Trophoblast cell (in vitro differentiated cells and primary cell): ENCODE measurements around the gene OVCA2.

Experiments
- DNase-seq, 2 donors: peaks; one replicate each; pipeline ENCODE4 v3.0.0-alpha.2; 2016
- H2AFZ ChIP-seq: 2 replicates; pipeline ENCODE4 v1.6.1; 2013; ENCODE audit warnings: low read length, moderate library complexity, mild to moderate bottlenecking; ENCODE audit not compliant: insufficient read depth, poor library complexity
- H2AK5ac ChIP-seq: 2 replicates; pipeline ENCODE4 v1.6.1; 2013; ENCODE audit warnings: mild to moderate bottlenecking, low read length
- H2BK120ac ChIP-seq: 2 replicates; pipeline ENCODE4 v1.6.1; 2013; ENCODE audit warnings: low read length, mild to moderate bottlenecking, moderate library complexity; ENCODE audit not compliant: insufficient read depth, poor library complexity
- H2BK12ac ChIP-seq: 2 replicates; pipeline ENCODE4 v1.6.1; 2013; ENCODE audit warnings: mild to moderate bottlenecking, low read length, moderate library complexity
- H2BK5ac ChIP-seq: 2 replicates; pipeline ENCODE4 v1.6.1; 2013; ENCODE audit warnings: low read length, low read depth, moderate library complexity, mild to moderate bottlenecking; ENCODE audit not compliant: poor library complexity
- H3K14ac ChIP-seq: 2 replicates; pipeline ENCODE4 v1.6.1; 2013; ENCODE audit warnings: mild to moderate bottlenecking, low read length
- H3K18ac ChIP-seq: 2 replicates; pipeline ENCODE4 v1.6.1; 2013; ENCODE audit warnings: mild to moderate bottlenecking, low read length
- H3K23ac ChIP-seq: 2 replicates; pipeline ENCODE4 v1.6.1; 2013; ENCODE audit warnings: low read length
- H3K27ac ChIP-seq: 2 replicates; pipeline ENCODE4 v1.5.1; 2013; ENCODE audit warnings: low read depth, mild to moderate bottlenecking, inconsistent platforms, low read length, moderate library complexity
- H3K27me3 ChIP-seq: 2 replicates; pipeline ENCODE4 v1.6.1; 2013; ENCODE audit warnings: inconsistent platforms, mild to moderate bottlenecking, low read length, moderate library complexity; ENCODE audit not compliant: insufficient read depth
- H3K36me3 ChIP-seq, 2 experiments: 1 replicate in 1 of 2; 2 replicates in 1 of 2; pipeline ENCODE4 v1.6.1; 2013; ENCODE audit warnings: low read length in 2 of 2, mild to moderate bottlenecking in 2 of 2, moderate library complexity in 1 of 2; ENCODE audit not compliant: insufficient read depth in 2 of 2, control insufficient read depth in 1 of 2
- H3K4ac ChIP-seq: 2 replicates; pipeline ENCODE4 v1.6.1; 2013; ENCODE audit warnings: low read depth, mild to moderate bottlenecking, low read length, moderate library complexity
- H3K4me1 ChIP-seq, 2 experiments: 1 replicate in 1 of 2; 2 replicates in 1 of 2; pipeline ENCODE4 v1.6.1; 2013; ENCODE audit warnings: low read length in 2 of 2, mild to moderate bottlenecking in 2 of 2, moderate library complexity in 1 of 2; ENCODE audit not compliant: insufficient read depth in 2 of 2, control insufficient read depth in 1 of 2
- H3K4me2 ChIP-seq: 2 replicates; pipeline ENCODE4 v1.6.1; 2013; ENCODE audit warnings: inconsistent platforms, mild to moderate bottlenecking, low read length, moderate library complexity
- H3K4me3 ChIP-seq: 2 replicates; pipeline ENCODE4 v1.5.1; 2013; ENCODE audit warnings: mild to moderate bottlenecking, low read depth, low read length, inconsistent platforms
- H3K79me1 ChIP-seq: one replicate; pipeline ENCODE4 v1.6.1; 2013; ENCODE audit warnings: low read length
- H3K79me2 ChIP-seq: 2 replicates; pipeline ENCODE4 v1.6.1; 2013; ENCODE audit warnings: low read length, mild to moderate bottlenecking; ENCODE audit not compliant: control insufficient read depth, insufficient read depth, poor library complexity
- H3K9ac ChIP-seq: 2 replicates; pipeline ENCODE4 v1.6.1; 2013; ENCODE audit warnings: mild to moderate bottlenecking, low read length
- H3K9me3 ChIP-seq: 2 replicates; pipeline ENCODE4 v1.6.1; 2013; ENCODE audit warnings: low read depth, mild to moderate bottlenecking, control low read depth, inconsistent platforms, low read length; ENCODE audit not compliant: insufficient read depth
- H4K12ac ChIP-seq: 2 replicates; pipeline ENCODE4 v1.6.1; 2013; ENCODE audit warnings: low read depth, mild to moderate bottlenecking, low read length, moderate library complexity
- H4K8ac ChIP-seq: 2 replicates; pipeline ENCODE4 v1.6.1; 2013; ENCODE audit warnings: low read depth, mild to moderate bottlenecking, low read length, moderate library complexity
- H4K91ac ChIP-seq: one replicate; pipeline ENCODE4 v1.6.1; 2013; ENCODE audit warnings: low read depth, mild to moderate bottlenecking, low read length, moderate library complexity
- WGBS: extraction: QIAGEN DNeasy Blood & Tissue Kit; methylation state at CpG from one replicate; pipeline ENCODE4 v1.1.7; 2013; ENCODE audit warnings: missing lambda C conversion rate; ENCODE audit not compliant: insufficient read length, insufficient coverage; ENCODE audit errors: extremely low coverage; 5-methylcytosine and 5-hydroxymethylcytosine counted together

Gene OVCA2

GRCh38 chr17:2034157-2034556, 7.7 kb upstream of the OVCA2 start:
- Histone ChIP-seq H3K9me3 (peaks cover 2% of the 10 kb centered on the region), H3K4me1 (peaks cover 3 to 8% of the 10 kb centered on the region in 2 experiments), H4K12ac (no peak overlapping the region), H2BK5ac (no peak overlapping the region), H3K4me3 (no peak overlapping the region), H2BK120ac (no peak overlapping the region), H3K9ac (no peak overlapping the region), H3K36me3 (peaks cover 7 to 12% of the 10 kb centered on the region in 2 experiments), H4K91ac (no peak overlapping the region), H3K23ac (no peak overlapping the region), H3K14ac (no peak overlapping the region), H2AFZ (no peak overlapping the region), H2AK5ac (no peak overlapping the region), H2BK12ac (no peak overlapping the region), H3K79me1 (peaks cover 4% of the 10 kb centered on the region), H3K18ac (no peak overlapping the region), H3K4me2 (no peak overlapping the region), H3K4ac (no peak overlapping the region), H3K27ac (no peak overlapping the region), H4K8ac (no peak overlapping the region), H3K27me3 (no peaks in the 10 kb centered on the region), H3K79me2 (peaks cover 3% of the 10 kb centered on the region)
- WGBS: no CpG with 5 or more reads among the region's 7 CpGs
- no peak for DNase-seq

- DNase-seq: no peak
- Histone ChIP-seq H3K79me1 (peaks cover 4% of the 10 kb centered on the region), H2AFZ (no peak overlapping the region), H3K4ac (no peak overlapping the region), H3K4me2 (no peak overlapping the region), H3K9me3 (no peaks in the 10 kb centered on the region), H4K91ac (no peak overlapping the region), H3K27ac (no peak overlapping the region), H2AK5ac (no peak overlapping the region), H3K27me3 (no peaks in the 10 kb centered on the region), H3K4me3 (no peak overlapping the region), H3K9ac (no peak overlapping the region), H3K4me1 (peaks cover 3 to 4% of the 10 kb centered on the region in 2 experiments), H2BK5ac (no peak overlapping the region), H3K79me2 (peaks cover 3% of the 10 kb centered on the region), H4K8ac (no peak overlapping the region), H4K12ac (no peak overlapping the region), H2BK12ac (no peak overlapping the region), H2BK120ac (no peak overlapping the region), H3K36me3 (peaks cover 7 to 12% of the 10 kb centered on the region in 2 experiments), H3K18ac (no peak overlapping the region), H3K14ac (no peak overlapping the region), H3K23ac (no peak overlapping the region)
- WGBS: no CpG with 5 or more reads among the region's 9 CpGs
Observed at GRCh38 chr17:2034806-2035540, 6.8 kb upstream of the OVCA2 start.

GRCh38 chr17:2035541-2036488, 6.0 kb upstream of the OVCA2 start:
- no peak overlapping the region for H4K8ac ChIP-seq
- WGBS: no CpG with 5 or more reads among the region's 29 CpGs
- no peak overlapping the region for H2BK5ac ChIP-seq
- H4K91ac ChIP-seq: no peak overlapping the region
- H3K27ac ChIP-seq: no peak overlapping the region
- no peak overlapping the region for H4K12ac ChIP-seq
- H3K79me2 ChIP-seq: no peaks in the 10 kb centered on the region
- no peak overlapping the region for H3K23ac ChIP-seq
- H3K9me3 ChIP-seq: no peaks in the 10 kb centered on the region
- no peak overlapping the region for H3K18ac ChIP-seq
- no peak overlapping the region for H3K4me3 ChIP-seq
- H2BK12ac ChIP-seq: no peak overlapping the region
- H3K4me2 ChIP-seq: no peak overlapping the region
- H3K36me3 ChIP-seq: peaks cover 7 to 12% of the 10 kb centered on the region in 2 experiments
- H3K79me1 ChIP-seq: no peaks in the 10 kb centered on the region
- H3K27me3 ChIP-seq: no peaks in the 10 kb centered on the region
- H3K4ac ChIP-seq: no peak overlapping the region
- H2AK5ac ChIP-seq: no peak overlapping the region
- DNase-seq: no peak
- no peak overlapping the region for H3K9ac ChIP-seq
- peaks cover under 1 to 2% of the 10 kb centered on the region in 2 experiments for H3K4me1 ChIP-seq
- H3K14ac ChIP-seq: no peak overlapping the region
- no peak overlapping the region for H2AFZ ChIP-seq
- no peak overlapping the region for H2BK120ac ChIP-seq

GRCh38 chr17:2037155-2037554, 4.7 kb upstream of the OVCA2 start:
- H3K23ac ChIP-seq: no peak overlapping the region
- H3K4ac ChIP-seq: no peak overlapping the region
- no peak overlapping the region for H3K4me2 ChIP-seq
- H2AK5ac ChIP-seq: no peak overlapping the region
- H3K36me3 ChIP-seq: peaks cover 7 to 12% of the 10 kb centered on the region in 2 experiments
- H3K4me1 ChIP-seq: peaks cover 3 to 5% of the 10 kb centered on the region in 2 experiments
- no peak overlapping the region for H4K91ac ChIP-seq
- peaks cover 2% of the 10 kb centered on the region for H3K79me2 ChIP-seq
- no peaks in the 10 kb centered on the region for H3K27me3 ChIP-seq
- no peak overlapping the region for H3K4me3 ChIP-seq
- no peak overlapping the region for H2BK5ac ChIP-seq
- WGBS: no CpG with 5 or more reads among the region's 10 CpGs
- H2AFZ ChIP-seq: no peak overlapping the region
- H2BK12ac ChIP-seq: no peak overlapping the region
- no peak for DNase-seq
- no peak overlapping the region for H3K27ac ChIP-seq
- H2BK120ac ChIP-seq: no peak overlapping the region
- H3K79me1 ChIP-seq: peaks cover 9% of the 10 kb centered on the region
- H3K9ac ChIP-seq: no peak overlapping the region
- no peak overlapping the region for H3K18ac ChIP-seq
- no peak overlapping the region for H4K12ac ChIP-seq
- H3K9me3 ChIP-seq: no peaks in the 10 kb centered on the region
- no peak overlapping the region for H4K8ac ChIP-seq
- no peak overlapping the region for H3K14ac ChIP-seq
